Measurements from ENCODE around the gene FOXI2.
A peak's percentile ranks its signal among the peaks of the same experiment; 100 is the strongest.

FOXI2 gene

DNA sequence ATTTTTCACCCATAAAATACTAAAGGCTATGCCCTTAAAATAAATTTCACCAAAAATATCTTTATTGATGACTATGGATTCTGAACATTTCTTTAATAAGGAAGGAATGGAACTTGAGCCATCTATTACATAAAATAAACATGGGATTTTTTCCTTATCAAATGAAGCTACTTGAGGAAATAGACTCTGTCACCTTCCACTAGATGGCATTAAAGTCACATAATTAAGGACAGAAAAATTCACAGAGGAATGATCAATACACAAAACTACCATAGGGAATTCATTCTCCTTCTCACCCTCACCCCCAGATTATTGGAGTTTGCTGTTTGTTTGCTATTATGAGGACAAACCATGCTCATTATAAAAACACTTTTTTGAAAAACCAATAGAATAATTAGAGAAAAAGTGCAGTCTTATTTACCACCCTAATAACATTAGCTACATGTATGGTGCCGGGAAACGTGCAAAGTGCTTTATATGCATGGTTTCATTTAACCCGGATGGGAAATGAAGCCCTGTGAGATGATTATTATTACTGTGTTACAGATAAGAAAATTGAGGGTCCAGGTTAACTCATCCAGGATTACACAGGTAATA is 21.1 kb upstream of the FOXI2 start:
- TF ChIP-seq CTCF (IDR thresholded peaks at IDR 0.05; ENCODE audit: low read depth, low read length, poor library complexity, severe bottlenecking) (peak; percentile 56), EZH2phosphoT487 (IDR thresholded peaks at IDR 0.05; ENCODE audit: borderline replicate concordance, low read length) (no peak)
- H3K79me2 ChIP-seq (ENCODE audit: control insufficient read depth, low read length): no peaks in the 10 kb centered on the region
- H3K27ac ChIP-seq (ENCODE audit: low read depth, low read length): no peak overlapping the region
- H3K9me2 ChIP-seq (replicated peaks; ENCODE audit: control insufficient read depth, low read length): no peaks in the 10 kb centered on the region
- no peak overlapping the region for H3K4me3 ChIP-seq (ENCODE audit: low read length)
- H3K4me1 ChIP-seq (ENCODE audit: control insufficient read depth, low read length): no peaks in the 10 kb centered on the region
- no peaks in the 10 kb centered on the region for H3K36me3 ChIP-seq (ENCODE audit: control insufficient read depth, low read length)
- H3F3A ChIP-seq (ENCODE audit: control insufficient read depth, insufficient read depth): no peaks in the 10 kb centered on the region
- no peaks in the 10 kb centered on the region for H3K27me3 ChIP-seq (ENCODE audit: control insufficient read depth, low read length)
- H3K9me3 ChIP-seq (ENCODE audit: control insufficient read depth, insufficient read depth, low read length): no peaks in the 10 kb centered on the region
- H4K20me1 ChIP-seq (ENCODE audit: control insufficient read depth, insufficient read depth, low read depth, low read length): no peaks in the 10 kb centered on the region
- H3K4me2 ChIP-seq (ENCODE audit: low read length): no peak overlapping the region

DNA sequence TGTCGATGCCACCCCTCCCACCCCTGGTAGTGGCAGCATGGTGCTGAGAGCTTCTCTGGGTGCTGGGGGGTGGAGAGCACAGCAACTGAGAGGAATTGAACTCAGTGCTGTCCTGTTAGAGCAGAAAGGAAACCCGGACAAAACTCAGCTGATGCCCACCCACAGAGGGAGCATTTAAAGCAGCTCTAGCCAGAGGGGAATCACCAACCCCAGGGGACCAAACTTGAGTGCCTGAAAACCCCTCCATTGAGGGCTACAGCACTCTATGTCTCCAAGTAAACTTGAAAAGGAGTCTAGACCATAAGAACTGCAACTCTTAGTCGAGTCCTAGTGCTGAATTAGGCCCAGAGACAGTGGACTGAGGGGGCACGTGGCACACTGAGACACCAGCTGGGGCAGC is 16.8 kb upstream of the FOXI2 start:
- Histone ChIP-seq H3K4me3 (ENCODE audit: low read length) (no peak overlapping the region), H3K4me2 (ENCODE audit: low read length) (no peak overlapping the region), H3F3A (ENCODE audit: control insufficient read depth, insufficient read depth) (no peaks in the 10 kb centered on the region), H3K27me3 (ENCODE audit: control insufficient read depth, low read length) (no peaks in the 10 kb centered on the region), H3K9me3 (ENCODE audit: control insufficient read depth, insufficient read depth, low read length) (no peaks in the 10 kb centered on the region), H3K4me1 (ENCODE audit: control insufficient read depth, low read length) (no peaks in the 10 kb centered on the region), H3K79me2 (ENCODE audit: control insufficient read depth, low read length) (no peaks in the 10 kb centered on the region), H3K27ac (ENCODE audit: low read depth, low read length) (no peak overlapping the region), H4K20me1 (ENCODE audit: control insufficient read depth, insufficient read depth, low read depth, low read length) (no peaks in the 10 kb centered on the region), H3K9me2 (replicated peaks; ENCODE audit: control insufficient read depth, low read length) (no peaks in the 10 kb centered on the region), H3K36me3 (ENCODE audit: control insufficient read depth, low read length) (no peaks in the 10 kb centered on the region)
- no peak for TF ChIP-seq CTCF (IDR thresholded peaks at IDR 0.05; ENCODE audit: low read depth, low read length, poor library complexity, severe bottlenecking)
- no peak for TF ChIP-seq EZH2phosphoT487 (IDR thresholded peaks at IDR 0.05; ENCODE audit: borderline replicate concordance, low read length)

GRCh38 chr10:127720903-127721302 is 16.1 kb upstream of the FOXI2 start:
- no peak overlapping the region for H3K27ac ChIP-seq (ENCODE audit: low read depth, low read length)
- H3K36me3 ChIP-seq (ENCODE audit: control insufficient read depth, low read length): no peaks in the 10 kb centered on the region
- no peak overlapping the region for H3K4me2 ChIP-seq (ENCODE audit: low read length)
- H4K20me1 ChIP-seq (ENCODE audit: control insufficient read depth, insufficient read depth, low read depth, low read length): no peaks in the 10 kb centered on the region
- no peaks in the 10 kb centered on the region for H3K27me3 ChIP-seq (ENCODE audit: control insufficient read depth, low read length)
- H3K4me1 ChIP-seq (ENCODE audit: control insufficient read depth, low read length): no peaks in the 10 kb centered on the region
- no peaks in the 10 kb centered on the region for H3K9me3 ChIP-seq (ENCODE audit: control insufficient read depth, insufficient read depth, low read length)
- no peaks in the 10 kb centered on the region for H3K79me2 ChIP-seq (ENCODE audit: control insufficient read depth, low read length)
- no peak overlapping the region for H3K4me3 ChIP-seq (ENCODE audit: low read length)
- H3F3A ChIP-seq (ENCODE audit: control insufficient read depth, insufficient read depth): no peaks in the 10 kb centered on the region
- TF ChIP-seq EZH2phosphoT487 (IDR thresholded peaks at IDR 0.05; ENCODE audit: borderline replicate concordance, low read length): no peak
- no peak for TF ChIP-seq CTCF (IDR thresholded peaks at IDR 0.05; ENCODE audit: low read depth, low read length, poor library complexity, severe bottlenecking)
- no peaks in the 10 kb centered on the region for H3K9me2 ChIP-seq (replicated peaks; ENCODE audit: control insufficient read depth, low read length)
